VCaP (cell line): ENCODE data around the gene MRPL23.

Source experiments
- H3K27ac ChIP-seq: fragments of 450-650 bp; 2 replicates; pipeline ENCODE4 v1.5.1; 2017
- TF ChIP-seq, protein P1 (sequence below): fragments of 450-650 bp; conservative IDR thresholded peaks from 2 replicates; pipeline ENCODE4 v1.5.1; 2017; ENCODE audit warnings: mild to moderate bottlenecking, moderate library complexity

The MRPL23 gene

DNA sequence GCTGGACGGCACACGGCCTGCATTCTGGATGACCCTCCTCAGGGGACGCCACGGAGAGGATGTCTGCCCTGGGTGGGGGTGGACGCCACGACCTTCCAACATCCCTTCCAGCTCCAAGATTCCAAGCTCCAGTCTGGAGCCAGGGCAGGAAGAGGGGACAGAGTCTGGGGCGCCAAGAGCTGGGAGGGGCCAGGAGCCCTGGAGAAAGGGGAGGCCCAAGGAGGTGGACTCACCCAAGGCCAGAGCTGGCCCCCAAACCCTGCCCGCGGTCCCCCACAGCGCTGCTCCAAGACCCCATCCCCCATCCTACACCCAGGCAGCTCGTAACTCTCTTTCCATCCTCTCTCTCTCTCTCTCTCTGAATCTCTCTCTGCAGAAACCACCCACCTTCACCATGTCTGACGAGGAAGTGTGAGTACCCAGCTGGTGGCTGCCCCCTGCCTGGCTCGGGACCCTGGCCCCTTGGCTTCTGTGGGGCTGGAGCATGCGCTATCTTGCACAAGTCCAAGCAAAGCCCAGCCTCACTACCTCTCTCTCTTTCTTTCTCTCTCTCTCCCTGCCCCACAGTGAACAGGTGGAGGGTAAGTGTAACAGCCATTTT lies 24.6 kb upstream of the MRPL23 start:
- TF ChIP-seq, protein P1, sequence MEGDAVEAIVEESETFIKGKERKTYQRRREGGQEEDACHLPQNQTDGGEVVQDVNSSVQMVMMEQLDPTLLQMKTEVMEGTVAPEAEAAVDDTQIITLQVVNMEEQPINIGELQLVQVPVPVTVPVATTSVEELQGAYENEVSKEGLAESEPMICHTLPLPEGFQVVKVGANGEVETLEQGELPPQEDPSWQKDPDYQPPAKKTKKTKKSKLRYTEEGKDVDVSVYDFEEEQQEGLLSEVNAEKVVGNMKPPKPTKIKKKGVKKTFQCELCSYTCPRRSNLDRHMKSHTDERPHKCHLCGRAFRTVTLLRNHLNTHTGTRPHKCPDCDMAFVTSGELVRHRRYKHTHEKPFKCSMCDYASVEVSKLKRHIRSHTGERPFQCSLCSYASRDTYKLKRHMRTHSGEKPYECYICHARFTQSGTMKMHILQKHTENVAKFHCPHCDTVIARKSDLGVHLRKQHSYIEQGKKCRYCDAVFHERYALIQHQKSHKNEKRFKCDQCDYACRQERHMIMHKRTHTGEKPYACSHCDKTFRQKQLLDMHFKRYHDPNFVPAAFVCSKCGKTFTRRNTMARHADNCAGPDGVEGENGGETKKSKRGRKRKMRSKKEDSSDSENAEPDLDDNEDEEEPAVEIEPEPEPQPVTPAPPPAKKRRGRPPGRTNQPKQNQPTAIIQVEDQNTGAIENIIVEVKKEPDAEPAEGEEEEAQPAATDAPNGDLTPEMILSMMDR, result no peak
- no peak overlapping the region for H3K27ac ChIP-seq

DNA sequence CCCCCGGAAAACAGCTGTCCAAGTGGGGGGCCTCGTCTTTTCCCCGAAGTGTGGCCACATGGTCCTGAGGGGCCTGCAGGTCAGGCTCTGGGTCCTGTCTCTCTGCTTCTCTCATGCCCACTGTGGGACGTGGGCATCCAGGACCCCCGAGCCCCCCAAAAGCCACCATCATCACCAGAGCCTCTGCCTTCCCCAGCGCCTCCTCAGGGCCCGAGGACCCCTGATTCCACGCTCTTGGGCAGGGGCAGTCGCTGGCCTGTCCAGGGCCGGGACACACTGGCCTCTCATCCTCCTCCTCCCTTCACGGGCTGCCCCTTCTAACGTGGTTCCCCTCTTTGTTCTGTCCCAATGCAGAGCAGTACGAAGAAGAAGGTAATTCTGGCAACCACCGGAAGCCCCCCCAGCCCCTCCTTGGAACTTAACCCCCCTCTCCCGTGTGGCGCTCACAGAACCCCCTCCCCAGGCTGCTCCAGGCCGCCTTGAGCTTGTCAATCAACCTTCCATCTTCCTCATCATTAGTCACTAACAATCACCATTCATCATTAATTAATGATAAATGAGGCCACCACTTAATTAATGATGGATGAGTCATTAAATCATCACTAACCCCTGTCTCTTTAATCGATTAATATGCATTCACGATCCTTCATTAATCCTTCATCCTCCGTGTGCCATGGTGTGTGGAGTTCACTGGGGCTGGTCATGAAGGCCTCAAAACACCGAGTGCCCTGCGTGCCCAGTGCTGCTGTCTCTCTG lies 23.8 kb upstream of the MRPL23 start:
- H3K27ac ChIP-seq, result no peak overlapping the region
- TF ChIP-seq, protein P1, result no peak

DNA sequence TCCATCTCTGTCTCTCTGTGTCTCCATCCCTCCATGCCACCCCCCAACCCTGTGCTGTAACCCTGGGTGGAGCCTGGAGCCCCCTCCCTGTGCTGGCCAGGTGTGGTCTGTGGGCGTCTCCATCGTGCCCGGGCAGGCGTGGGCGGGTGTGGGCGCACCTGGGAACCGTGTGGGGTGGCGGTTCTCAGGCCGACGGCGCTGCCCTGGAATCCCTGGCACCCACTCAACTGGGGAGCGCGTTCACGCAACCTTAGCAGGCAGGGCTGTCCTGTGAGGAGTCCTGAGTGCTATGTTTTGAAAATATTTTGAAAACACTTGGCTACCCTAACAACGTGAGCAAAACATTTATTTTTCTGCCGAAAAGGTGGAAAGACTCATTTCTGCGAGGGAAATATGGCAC lies 23.0 kb upstream of the MRPL23 start:
- H3K27ac ChIP-seq, result no peak overlapping the region
- TF ChIP-seq, protein P1, result no peak

DNA sequence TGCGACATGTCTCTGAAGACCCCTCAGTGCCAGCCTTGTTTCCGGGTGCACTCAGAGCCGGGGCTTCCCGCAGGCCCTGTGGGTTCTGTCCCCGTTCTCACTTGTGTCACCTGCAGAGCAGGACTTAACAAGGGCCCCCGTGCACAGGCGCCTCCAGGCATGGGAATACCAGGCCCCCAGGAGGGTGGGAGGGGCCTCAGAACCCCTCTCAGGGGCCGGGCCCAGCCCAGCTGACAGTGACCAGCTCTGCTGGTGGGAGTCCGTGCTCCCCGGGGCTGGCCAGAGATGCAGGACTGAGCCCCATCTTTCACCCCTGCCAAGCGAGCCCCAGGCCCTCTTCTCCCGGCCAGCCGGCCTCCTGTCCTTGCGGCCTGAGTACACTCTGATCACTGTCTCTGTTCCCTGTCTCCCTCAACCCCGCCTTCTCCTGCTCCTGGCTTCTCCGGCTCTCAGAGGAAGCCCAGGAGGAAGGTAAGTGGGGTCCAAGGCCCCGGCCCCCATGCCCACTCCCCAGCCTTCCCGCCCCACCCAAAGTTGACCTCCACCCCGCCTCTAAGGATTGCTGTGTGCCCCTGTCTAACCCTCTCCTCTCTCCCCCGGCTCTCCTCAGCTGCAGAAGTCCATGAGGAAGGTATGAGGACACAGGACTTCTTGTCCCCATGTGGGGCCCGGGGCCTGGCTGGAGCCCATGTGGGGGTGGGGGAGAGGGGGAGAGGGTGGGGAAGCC lies 22.3 kb upstream of the MRPL23 start:
- TF ChIP-seq, protein P1, result no peak
- H3K27ac ChIP-seq, result no peak overlapping the region

DNA sequence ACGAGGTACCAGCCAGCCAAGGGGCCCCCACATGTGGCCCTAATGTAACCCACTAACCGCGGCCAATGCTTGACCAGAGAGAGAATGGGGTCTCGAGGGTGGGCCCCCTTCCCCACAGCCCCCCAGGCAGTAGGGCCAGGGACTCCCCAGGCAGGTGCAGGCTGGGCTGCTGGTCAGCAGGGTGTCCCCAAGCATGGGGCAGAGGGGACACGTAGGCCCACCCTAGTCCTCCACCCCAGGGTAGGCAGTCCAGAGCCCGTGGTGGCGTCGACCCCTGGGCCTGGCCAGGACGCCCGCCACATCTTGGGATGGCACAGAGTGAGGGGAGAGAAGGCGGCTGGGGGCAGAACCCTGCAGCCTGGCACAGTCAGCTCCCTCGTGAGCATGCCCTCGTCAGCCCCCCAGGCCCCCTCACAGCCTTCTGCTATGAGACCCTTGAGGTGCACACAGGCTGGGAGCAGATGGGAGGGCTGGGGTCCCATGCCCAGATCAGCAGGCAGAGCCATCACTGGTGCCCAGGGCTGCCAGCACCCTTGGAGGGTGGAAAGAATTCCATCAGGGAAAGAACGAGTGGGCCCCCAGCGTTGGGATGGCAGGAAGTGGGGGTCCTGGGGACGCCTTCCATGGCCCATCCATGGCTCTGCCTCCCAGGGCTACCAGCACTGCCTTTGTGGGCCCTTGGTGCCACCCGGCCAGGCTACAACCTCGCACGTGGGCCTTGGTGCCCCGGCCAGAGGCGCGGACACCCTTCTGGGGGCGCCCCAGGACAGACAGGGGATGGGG lies 21.6 kb upstream of the MRPL23 start:
- TF ChIP-seq, protein P1, result no peak
- no peak overlapping the region for H3K27ac ChIP-seq

DNA sequence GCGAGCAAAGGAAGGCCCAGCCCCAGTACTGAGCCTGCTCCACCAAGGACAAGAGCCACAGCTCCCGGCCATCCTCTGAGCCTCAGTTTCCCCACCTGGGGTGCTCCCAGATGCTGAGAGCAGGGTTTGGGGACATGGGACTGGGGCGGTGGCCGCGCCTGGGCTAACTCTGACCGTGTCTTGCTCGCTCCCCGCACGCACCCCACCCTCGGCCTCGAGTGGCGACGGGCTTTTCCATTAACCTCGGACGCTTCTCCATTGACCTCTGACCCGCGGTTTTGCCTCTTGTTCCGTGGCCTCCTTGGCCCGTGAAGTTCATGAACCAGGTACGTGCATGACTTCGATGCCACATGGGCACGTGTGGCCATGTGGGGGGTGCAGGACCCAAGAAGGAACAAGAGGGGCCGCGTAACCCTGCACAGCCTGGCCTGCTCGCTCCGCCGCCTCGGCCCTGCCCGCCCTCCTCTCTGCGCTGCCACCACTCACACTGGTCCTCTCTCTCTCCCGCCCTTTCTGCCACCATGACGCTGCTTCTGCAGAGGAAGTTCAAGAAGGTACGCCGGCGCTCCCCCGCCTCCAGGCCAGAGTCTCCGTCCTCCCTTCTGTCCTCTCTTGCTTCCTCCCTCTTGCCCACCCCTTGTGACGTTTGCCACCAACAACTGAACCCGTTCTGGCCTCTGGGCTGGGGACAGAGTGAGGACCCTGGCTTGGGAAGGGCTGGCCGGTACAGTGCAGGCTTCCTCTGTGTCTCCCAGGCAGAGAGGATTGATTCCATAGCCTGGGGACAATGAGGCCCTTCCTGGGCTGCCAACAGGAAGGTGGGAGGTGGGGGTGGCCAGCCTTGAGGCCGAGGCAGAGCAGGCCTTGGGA lies 20.7 kb upstream of the MRPL23 start:
- H3K27ac ChIP-seq, result no peak overlapping the region
- TF ChIP-seq, protein P1, result no peak
